ES-I3 (cell line): Measurements from ENCODE around the gene ATP10A.
"Not testable (repeated sequence)": the region's sequence is repeated elsewhere in the genome, so short reads cannot be mapped to it uniquely, and the experiment has no call there.

ENCODE experiments used
- H3K36me3 ChIP-seq: 2 replicates; pipeline ENCODE4 v1.6.1; 2013; ENCODE audit warnings: mild to moderate bottlenecking, low read length, control low read depth, moderate library complexity; ENCODE audit not compliant: insufficient read depth
- H3K4me1 ChIP-seq: 2 replicates; pipeline ENCODE4 v1.6.1; 2013; ENCODE audit warnings: mild to moderate bottlenecking, control low read depth, low read length; ENCODE audit not compliant: insufficient read depth
- H3K9ac ChIP-seq: 2 replicates; pipeline ENCODE4 v1.6.1; 2013; ENCODE audit warnings: low read depth, mild to moderate bottlenecking, low read length, moderate library complexity
- H3K9me3 ChIP-seq: 2 replicates; pipeline ENCODE4 v1.6.1; 2013; ENCODE audit warnings: mild to moderate bottlenecking, low read length, moderate library complexity; ENCODE audit not compliant: control insufficient read depth, insufficient read depth

The ATP10A gene

GRCh38 chr15:25653371-25653770 lies 209.8 kb downstream of the ATP10A start:
- no peaks in the 10 kb centered on the region for H3K36me3 ChIP-seq
- no peaks in the 10 kb centered on the region for H3K9me3 ChIP-seq
- H3K9ac ChIP-seq: no peak overlapping the region

DNA sequence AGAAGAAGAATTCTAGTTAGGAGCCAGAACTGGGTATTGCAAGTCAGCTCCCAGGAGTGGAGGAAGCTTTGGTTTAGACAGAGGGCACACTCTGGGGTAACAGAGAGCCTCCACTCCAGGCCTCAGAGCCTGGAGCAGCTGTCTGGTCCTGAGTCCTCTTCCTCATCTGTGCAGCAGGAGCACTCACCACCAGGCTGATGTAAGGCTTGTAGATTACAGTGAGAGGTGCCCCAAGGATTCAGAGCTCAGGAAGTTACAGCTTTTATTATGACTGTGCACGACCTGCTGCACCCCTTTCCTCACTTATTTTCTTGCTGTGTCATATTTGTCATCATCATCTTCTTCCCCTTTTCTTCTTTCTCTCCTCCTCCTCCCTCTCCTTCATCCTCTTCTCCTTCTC lies 210.4 kb downstream of the ATP10A start:
- H3K36me3 ChIP-seq: no peaks in the 10 kb centered on the region
- H3K9me3 ChIP-seq: no peaks in the 10 kb centered on the region
- H3K4me1 ChIP-seq: peaks cover 6% of the 10 kb centered on the region; the same call in 1 of the 2 replicates
- no peak overlapping the region for H3K9ac ChIP-seq

More at GRCh38 chr15:25653371-25653770, 209.8 kb downstream of the ATP10A start:
- H3K4me1 ChIP-seq: peaks cover 6% of the 10 kb centered on the region; the same call in 1 of the 2 replicates

GRCh38 chr15:25649390-25649789 lies 213.7 kb downstream of the ATP10A start:
- no peak overlapping the region for H3K9ac ChIP-seq
- no peaks in the 10 kb centered on the region for H3K9me3 ChIP-seq
- no peaks in the 10 kb centered on the region for H3K36me3 ChIP-seq
- no peaks in the 10 kb centered on the region for H3K4me1 ChIP-seq

DNA sequence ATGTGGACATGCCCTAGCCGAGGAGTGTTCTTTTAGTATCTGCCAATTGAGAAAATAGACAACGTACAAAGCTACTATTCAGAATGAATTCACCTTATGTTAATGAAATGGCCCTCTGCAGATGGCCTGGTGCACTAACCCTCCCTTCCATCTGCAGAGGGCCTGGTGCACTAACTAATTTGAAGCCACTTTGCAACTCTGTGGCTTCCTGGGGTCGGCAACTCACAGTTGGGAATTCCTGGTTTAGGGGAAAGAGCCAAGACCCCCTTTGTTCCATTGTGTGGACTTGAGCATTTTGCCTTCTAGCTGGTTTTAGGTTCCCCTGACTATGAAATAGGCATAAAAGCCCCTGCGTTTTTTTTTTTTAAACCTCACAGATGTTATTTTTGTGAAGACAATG lies 220.0 kb downstream of the ATP10A start:
- Histone ChIP-seq H3K36me3 (no peaks in the 10 kb centered on the region), H3K4me1 (no peaks in the 10 kb centered on the region; the same call in 1 of the 2 replicates)

DNA sequence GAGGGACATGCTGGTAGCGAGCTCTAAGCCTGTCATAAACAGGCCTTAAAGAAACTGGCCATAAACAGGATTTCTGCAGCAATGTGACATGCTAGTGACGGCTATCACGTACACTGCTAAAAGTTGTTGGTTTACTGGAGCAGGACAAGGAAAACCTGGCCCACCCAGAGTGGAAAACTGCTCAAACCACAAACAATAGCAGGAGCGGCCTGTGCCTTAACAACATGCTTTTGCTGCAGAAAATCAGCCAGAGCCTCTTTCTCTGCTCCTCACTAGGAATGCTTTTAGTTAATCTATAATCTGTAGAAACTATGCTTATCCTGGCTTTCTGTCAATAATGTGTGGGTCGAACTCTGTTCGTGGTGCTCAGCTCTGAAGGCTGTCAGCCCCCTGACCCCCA lies 221.4 kb downstream of the ATP10A start:
- no peak overlapping the region for H3K9ac ChIP-seq
- H3K4me1 ChIP-seq: peaks cover 5% of the 10 kb centered on the region; the same call in 1 of the 2 replicates
- H3K9me3 ChIP-seq: no peaks in the 10 kb centered on the region
- no peaks in the 10 kb centered on the region for H3K36me3 ChIP-seq

More for the DNA sequence above, 220.0 kb downstream of the ATP10A start:
- Histone ChIP-seq H3K9ac (no peak overlapping the region), H3K9me3 (no peaks in the 10 kb centered on the region)

GRCh38 chr15:25641361-25641760 lies 221.8 kb downstream of the ATP10A start:
- Histone ChIP-seq H3K36me3 (no peaks in the 10 kb centered on the region), H3K9me3 (no peaks in the 10 kb centered on the region), H3K4me1 (peaks cover 8% of the 10 kb centered on the region; the same call in 1 of the 2 replicates), H3K9ac (no peak overlapping the region)

DNA sequence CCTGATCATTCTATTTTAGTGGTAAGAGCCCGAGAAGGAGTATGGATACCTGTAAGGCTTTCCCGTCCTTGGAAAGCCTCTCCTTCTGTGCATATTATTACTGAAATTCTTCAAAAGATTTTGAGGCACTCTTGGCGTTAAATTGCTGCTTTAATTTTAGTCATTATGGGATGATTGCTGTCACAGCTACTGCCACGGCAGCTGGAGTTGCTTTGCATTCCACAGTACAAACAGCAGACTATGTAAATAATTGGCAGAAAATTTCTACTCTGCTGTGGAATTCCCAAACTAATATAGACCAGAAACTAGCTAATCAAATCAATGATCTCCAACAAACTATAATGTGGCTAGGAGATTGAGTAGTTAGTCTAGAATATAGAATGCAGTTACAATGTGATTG lies 222.2 kb downstream of the ATP10A start:
- H3K9me3 ChIP-seq, H3K4me1 ChIP-seq, H3K36me3 ChIP-seq, H3K9ac ChIP-seq: not testable (repeated sequence)

DNA sequence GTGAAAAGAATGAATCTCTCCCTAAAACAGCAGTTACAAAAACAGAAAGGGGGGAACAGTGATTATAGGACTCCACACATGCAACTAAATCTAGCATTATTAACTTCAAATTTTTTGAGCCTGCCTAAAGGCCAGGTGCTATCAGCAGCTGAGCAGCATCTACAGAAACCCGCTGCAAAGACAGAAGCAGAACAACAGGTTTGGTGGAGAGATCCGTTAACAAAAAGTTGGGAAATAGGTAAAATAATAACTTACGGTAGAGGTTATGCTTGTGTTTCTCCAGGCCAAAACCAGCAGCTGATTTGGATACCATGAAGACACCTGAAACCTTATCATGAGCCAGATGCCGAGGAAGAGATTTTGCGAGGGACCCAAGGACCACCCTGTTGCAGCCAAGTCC lies 222.7 kb downstream of the ATP10A start:
- no peaks in the 10 kb centered on the region for H3K9me3 ChIP-seq
- peaks cover 8% of the 10 kb centered on the region; the same call in 1 of the 2 replicates for H3K4me1 ChIP-seq
- H3K36me3 ChIP-seq: no peaks in the 10 kb centered on the region

DNA sequence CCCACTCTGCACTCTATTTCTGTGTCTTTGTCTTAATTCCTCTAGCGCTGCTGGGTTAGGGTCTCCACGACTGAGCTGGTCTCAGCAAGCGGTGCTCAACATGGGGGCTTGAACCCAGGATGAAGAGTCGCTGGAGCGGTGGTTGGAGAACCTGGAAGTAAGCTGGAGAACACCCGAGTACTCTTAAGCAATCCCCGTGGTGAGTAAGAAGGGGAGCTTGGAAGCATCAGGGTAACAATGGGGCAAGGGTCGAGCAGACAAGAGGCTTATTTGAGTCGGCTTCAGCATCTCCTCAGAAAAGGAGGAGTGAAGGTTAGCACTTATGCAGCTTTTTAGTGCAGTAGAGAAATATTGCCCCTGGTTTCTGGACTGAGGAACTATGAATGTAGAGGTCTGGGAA lies 226.6 kb downstream of the ATP10A start:
- H3K4me1 ChIP-seq: not testable (repeated sequence)

More for the DNA sequence above, 222.7 kb downstream of the ATP10A start:
- H3K9ac ChIP-seq: no peak overlapping the region

GRCh38 chr15:25635191-25635590 lies 227.9 kb downstream of the ATP10A start:
- no peaks in the 10 kb centered on the region for H3K9me3 ChIP-seq
- no peaks in the 10 kb centered on the region for H3K36me3 ChIP-seq
- no peak overlapping the region for H3K9ac ChIP-seq
- H3K4me1 ChIP-seq: 0 out of 2 replicates have a peak, but pooled peaks cover 8% of the 10 kb centered on the region

More for the DNA sequence above, 226.6 kb downstream of the ATP10A start:
- not testable (repeated sequence) for H3K9me3 ChIP-seq, H3K9ac ChIP-seq, H3K36me3 ChIP-seq

DNA sequence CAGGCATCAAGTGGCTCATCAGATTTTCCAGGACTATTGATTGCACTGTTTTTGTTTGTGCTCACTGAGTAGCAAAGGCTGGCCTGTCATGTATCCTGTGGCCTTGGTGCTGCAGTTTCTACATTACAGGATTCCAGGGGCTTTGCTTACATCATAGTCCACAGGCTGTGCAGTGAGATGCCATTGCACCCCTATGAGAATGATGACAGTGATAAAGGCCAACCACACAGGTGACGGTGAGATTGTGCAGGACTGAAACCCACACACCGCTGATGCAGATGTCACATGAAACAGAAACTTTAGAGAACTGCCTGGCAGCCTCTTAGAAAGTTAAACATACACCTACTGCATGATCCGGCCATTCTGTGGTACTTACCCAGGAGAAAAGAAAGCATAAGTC lies 229.3 kb downstream of the ATP10A start:
- no peaks in the 10 kb centered on the region for H3K9me3 ChIP-seq
- H3K4me1 ChIP-seq: 0 out of 2 replicates have a peak, but pooled peaks cover 8% of the 10 kb centered on the region
- no peak overlapping the region for H3K9ac ChIP-seq
- H3K36me3 ChIP-seq: no peaks in the 10 kb centered on the region

DNA sequence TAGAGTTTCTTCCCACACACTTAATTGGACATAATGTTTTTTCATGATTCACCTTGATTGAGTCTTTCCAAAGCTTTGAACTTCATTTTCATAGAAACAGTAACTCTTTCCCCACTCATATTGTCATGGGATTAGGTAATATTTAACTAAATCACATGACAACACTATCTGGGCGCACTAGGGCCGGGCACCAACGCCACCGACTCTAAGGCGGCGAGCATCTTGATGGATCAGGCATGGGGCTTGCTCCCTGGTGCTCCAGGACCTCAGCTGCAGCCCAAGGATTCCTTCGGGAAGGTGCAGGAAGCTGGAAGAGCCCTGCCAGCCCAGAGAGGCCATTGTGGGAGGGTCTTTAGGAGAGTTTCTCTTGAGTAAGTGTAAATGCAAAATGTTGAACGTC lies 231.2 kb downstream of the ATP10A start:
- Histone ChIP-seq H3K36me3 (no peaks in the 10 kb centered on the region), H3K9ac (no peak overlapping the region), H3K4me1 (0 out of 2 replicates have a peak, but pooled peaks cover 4% of the 10 kb centered on the region), H3K9me3 (no peaks in the 10 kb centered on the region)
